Skeletal muscle satellite cell (primary cell): ENCODE results near the gene MTMR6.

Source experiments
- H3K27me3 ChIP-seq: 2 replicates; pipeline ENCODE4 v1.7.0; 2013; ENCODE audit warnings: low read length; ENCODE audit not compliant: control insufficient read depth, insufficient read depth
- H3K36me3 ChIP-seq: 2 replicates; pipeline ENCODE4 v1.7.0; 2013; ENCODE audit warnings: mild to moderate bottlenecking, control low read depth, low read length; ENCODE audit not compliant: insufficient read depth
- H3K4me1 ChIP-seq: 2 replicates; pipeline ENCODE4 v1.7.0; 2013; ENCODE audit warnings: low read length; ENCODE audit not compliant: control insufficient read depth, insufficient read depth
- H3K4me2 ChIP-seq: 2 replicates; pipeline ENCODE4 v1.7.0; 2013; ENCODE audit warnings: mild to moderate bottlenecking, low read length
- H3K4me3 ChIP-seq: 2 replicates; pipeline ENCODE4 v1.7.0; 2013; ENCODE audit warnings: low read length
- H3K9ac ChIP-seq: 2 replicates; pipeline ENCODE4 v1.7.0; 2013; ENCODE audit warnings: mild to moderate bottlenecking, low read depth, low read length, moderate library complexity
- H3K9me3 ChIP-seq: replicated peaks from 2 replicates; pipeline ENCODE4 v1.7.0; 2013; ENCODE audit warnings: mild to moderate bottlenecking, control low read depth, low read length

The MTMR6 gene

DNA sequence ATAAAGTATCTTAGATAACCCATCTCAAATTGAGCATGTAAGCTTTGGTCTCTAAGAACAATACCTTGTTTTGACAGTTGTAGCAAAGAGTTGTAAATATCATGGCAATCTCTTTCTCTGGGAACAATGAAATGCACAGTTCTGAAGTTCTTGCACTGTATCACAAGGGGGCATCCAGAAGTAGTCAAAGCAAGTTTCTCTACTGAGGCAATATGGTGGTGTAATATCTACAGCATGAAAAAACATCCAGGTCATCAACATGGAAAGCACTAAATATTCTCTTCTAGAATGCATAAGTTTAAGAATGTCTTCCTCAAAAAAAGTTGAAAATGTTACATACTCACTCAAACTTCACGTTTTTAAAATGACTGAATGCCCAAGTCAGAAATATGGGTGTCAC, 19.6 kb downstream of the MTMR6 start:
- no peak overlapping the region for H3K4me3 ChIP-seq
- no peaks in the 10 kb centered on the region for H3K27me3 ChIP-seq
- no peak overlapping the region for H3K4me2 ChIP-seq
- H3K9me3 ChIP-seq: no peaks in the 10 kb centered on the region
- peaks cover 48% of the 10 kb centered on the region for H3K36me3 ChIP-seq
- no peak overlapping the region for H3K9ac ChIP-seq
- H3K4me1 ChIP-seq: no peaks in the 10 kb centered on the region

DNA sequence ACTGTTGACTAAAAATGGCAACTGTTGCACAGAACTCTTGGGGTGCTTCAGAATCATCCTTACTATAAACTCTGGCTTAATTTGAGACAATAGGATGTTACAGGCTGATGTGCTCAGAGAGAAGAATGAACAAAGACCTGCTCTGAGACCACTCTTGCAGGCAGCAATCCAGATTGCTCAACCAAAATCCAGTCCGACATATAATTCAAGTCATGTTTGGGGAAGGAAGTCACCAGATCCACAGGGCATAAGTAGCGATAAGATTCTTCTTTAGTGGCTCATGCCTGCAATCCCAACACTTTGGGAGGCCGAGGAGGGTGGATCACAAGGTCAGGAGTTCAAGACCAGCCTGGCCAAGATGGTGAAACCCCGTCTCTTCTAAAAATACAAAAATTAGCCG, 20.6 kb downstream of the MTMR6 start:
- Histone ChIP-seq H3K4me2 (no peak overlapping the region), H3K4me1 (no peaks in the 10 kb centered on the region), H3K27me3 (no peaks in the 10 kb centered on the region), H3K36me3 (peaks cover 48% of the 10 kb centered on the region), H3K9ac (no peak overlapping the region), H3K4me3 (no peak overlapping the region), H3K9me3 (no peaks in the 10 kb centered on the region)

DNA sequence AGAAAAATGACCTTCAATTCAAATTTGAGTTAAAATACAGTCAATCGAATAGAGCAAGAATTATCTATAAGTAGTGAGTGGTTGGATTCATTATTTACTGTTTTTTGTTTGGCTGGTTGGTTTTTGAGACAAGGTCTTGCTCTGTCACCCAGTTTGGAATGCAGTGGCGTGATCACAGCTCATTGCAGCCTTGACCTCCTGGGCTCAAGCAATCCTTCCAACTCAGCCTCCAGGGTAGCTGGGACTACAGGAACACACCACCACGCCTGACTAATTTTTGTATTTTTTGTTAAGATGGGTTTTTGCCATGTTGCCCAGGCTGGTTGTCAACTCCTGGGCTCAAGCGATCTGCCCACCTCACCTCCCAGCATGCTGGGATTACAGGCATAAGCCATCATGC, 25.0 kb downstream of the MTMR6 start:
- Histone ChIP-seq H3K27me3 (no peaks in the 10 kb centered on the region), H3K4me1 (no peaks in the 10 kb centered on the region), H3K9me3 (no peaks in the 10 kb centered on the region), H3K4me2 (no peak overlapping the region), H3K36me3 (peaks cover 58% of the 10 kb centered on the region), H3K4me3 (no peak overlapping the region), H3K9ac (no peak overlapping the region)

DNA sequence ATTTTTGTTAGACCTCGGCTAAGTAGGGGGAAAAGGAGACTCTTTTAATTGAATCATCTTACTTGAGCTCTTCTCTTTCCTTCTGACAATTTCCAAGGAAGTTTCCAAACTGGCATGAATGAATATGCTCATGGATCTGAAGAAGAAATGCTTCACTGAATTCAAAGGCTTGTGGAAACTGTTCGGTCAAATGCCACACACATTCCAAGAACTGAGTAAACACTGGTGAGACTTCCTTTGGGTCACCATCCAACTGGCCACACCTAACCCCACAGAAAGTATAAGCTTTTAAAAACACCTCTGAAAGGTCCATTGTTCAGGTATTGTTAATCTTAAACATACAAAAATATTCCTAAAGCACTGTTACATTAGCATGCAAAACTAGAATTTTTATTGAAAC, 33.6 kb downstream of the MTMR6 start:
- Histone ChIP-seq H3K4me1 (peaks cover 5% of the 10 kb centered on the region), H3K9me3 (no peaks in the 10 kb centered on the region), H3K36me3 (peaks cover 46% of the 10 kb centered on the region), H3K9ac (no peak overlapping the region), H3K27me3 (no peaks in the 10 kb centered on the region), H3K4me3 (no peak overlapping the region), H3K4me2 (no peak overlapping the region)

DNA sequence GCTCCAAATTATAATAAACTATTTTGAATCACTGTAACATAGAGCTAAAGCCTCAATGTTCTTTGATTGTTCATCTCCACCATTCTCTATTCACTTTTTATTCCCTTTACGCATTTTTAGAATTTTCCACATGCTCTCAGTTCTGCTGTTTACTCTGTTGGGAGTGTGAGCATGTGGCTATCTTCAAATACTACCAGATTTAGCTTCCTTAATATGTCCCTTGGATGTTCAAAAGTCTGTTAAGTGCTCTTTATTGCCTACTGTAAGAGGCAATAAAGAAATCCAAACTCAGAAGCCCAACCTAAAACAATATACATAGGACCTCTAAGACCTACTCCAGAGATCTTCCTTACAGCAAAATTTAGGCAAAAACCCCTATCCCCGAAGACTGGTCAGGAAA, 34.5 kb downstream of the MTMR6 start:
- H3K4me3 ChIP-seq: no peak overlapping the region
- no peaks in the 10 kb centered on the region for H3K9me3 ChIP-seq
- no peaks in the 10 kb centered on the region for H3K27me3 ChIP-seq
- H3K9ac ChIP-seq: no peak overlapping the region
- peaks cover 5% of the 10 kb centered on the region for H3K4me1 ChIP-seq
- H3K4me2 ChIP-seq: no peak overlapping the region
- H3K36me3 ChIP-seq: peaks cover 50% of the 10 kb centered on the region

DNA sequence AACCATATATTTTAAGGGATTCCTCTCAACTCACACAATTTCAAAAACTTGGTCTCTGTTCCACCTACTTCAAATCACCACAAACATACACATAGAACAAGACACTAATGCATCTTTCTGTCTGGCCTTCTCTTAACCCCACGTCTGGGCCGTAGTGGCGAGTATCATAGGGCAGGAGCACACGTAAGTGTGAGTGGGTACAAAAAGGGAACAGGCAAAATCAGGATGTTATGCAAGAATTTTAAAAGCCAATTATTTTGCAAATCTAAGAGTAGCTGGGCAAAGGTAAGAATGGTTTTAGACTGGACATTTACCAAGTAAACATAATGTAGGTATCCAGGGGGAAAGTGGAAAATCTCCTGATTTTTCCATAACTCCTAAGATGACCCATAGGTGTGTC, 35.1 kb downstream of the MTMR6 start:
- H3K4me1 ChIP-seq: peaks cover 5% of the 10 kb centered on the region
- no peak overlapping the region for H3K4me3 ChIP-seq
- no peak overlapping the region for H3K4me2 ChIP-seq
- H3K9ac ChIP-seq: no peak overlapping the region
- H3K9me3 ChIP-seq: no peaks in the 10 kb centered on the region
- H3K36me3 ChIP-seq: peaks cover 52% of the 10 kb centered on the region
- no peaks in the 10 kb centered on the region for H3K27me3 ChIP-seq

DNA sequence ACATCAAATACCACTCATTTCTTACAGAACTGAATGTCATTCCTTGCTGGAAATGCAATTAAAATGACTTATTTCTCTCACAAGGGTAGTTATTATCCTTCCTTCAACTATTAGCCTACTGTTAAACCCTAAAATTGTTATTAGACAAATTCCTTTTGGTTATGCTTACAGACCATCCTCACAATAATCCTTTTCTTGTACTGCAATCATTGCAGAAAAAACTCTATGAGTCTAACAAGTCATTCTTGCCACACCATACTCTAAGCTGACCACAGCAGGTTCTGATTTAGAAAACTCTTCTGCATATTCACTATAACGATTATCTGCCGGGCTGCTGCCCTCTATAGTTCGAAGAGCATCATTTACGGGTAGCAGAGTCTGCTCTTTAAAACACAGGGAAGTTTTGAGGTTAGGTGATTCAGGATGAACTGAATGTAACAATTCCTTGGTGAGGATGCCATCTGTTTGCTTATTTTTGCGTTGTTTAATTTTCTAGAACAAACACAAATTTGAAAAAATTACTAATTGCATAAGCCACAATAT, 38.2 kb downstream of the MTMR6 start:
- H3K4me3 ChIP-seq: no peak overlapping the region
- H3K36me3 ChIP-seq: peaks cover 42% of the 10 kb centered on the region
- no peaks in the 10 kb centered on the region for H3K9me3 ChIP-seq

DNA sequence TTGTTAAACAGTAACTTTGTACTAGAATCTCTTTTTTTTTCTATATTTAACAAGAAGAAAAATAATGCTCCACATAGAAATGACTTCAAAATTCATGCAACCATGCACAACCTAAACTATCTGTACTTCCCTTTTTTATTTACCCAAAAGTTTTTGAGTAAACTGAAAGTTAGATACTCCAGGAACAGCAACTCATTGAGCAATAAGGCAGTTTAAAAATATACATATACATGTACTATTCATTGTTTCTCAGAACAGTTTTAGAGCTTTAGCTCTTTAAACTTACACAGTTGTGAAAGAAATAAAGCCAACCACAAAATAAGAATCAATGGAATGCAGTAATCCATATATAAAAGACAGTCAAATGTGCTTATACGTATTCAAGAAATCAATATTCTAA, 39.2 kb downstream of the MTMR6 start:
- Histone ChIP-seq H3K27me3 (no peaks in the 10 kb centered on the region), H3K4me3 (no peak overlapping the region), H3K4me2 (no peak overlapping the region), H3K36me3 (peaks cover 37% of the 10 kb centered on the region), H3K9ac (no peak overlapping the region), H3K9me3 (no peaks in the 10 kb centered on the region), H3K4me1 (no peaks in the 10 kb centered on the region)

More for the DNA sequence above, 38.2 kb downstream of the MTMR6 start:
- Histone ChIP-seq H3K4me1 (peaks cover 5% of the 10 kb centered on the region), H3K27me3 (no peaks in the 10 kb centered on the region), H3K4me2 (no peak overlapping the region), H3K9ac (no peak overlapping the region)

DNA sequence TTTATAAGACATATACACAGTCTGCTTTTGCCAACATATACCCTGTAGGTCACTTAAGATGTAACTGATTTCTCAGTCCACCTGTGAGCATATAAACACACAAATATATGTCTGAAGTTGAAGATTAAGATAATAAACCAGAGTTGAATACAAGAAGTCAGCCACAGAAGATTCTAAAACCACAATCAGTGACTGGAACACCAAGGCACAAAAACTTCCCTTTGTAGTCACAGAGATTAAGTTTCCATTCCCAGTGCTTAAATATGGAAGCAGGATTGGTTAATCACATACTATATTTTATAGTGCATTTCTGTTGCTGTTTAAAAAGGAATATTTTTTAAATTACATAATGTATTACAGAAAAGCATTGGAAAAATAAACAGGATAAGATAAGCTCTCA, 39.9 kb downstream of the MTMR6 start:
- H3K4me1 ChIP-seq: no peaks in the 10 kb centered on the region
- no peak overlapping the region for H3K9ac ChIP-seq
- no peak overlapping the region for H3K4me3 ChIP-seq
- no peaks in the 10 kb centered on the region for H3K9me3 ChIP-seq
- H3K4me2 ChIP-seq: no peak overlapping the region
- H3K36me3 ChIP-seq: peaks cover 33% of the 10 kb centered on the region
- H3K27me3 ChIP-seq: no peaks in the 10 kb centered on the region

DNA sequence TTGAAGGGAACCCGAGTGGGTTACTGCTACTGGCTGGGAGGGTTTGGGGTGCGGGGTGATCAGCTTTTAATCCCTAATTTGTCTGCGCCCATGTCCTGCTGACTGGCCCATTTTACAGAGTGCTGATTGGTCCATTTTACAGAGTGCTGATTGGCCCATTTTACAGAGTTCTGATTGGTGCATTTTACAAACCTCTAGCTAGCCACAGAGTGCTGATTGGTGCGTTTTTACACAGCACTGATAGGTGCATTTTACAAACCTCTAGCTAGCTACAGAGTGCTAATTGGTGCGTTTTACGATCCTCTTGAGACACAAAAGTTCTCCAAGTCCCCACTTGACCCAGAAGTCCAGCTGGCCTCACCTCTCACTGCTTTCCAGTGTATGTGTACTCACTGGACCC, 43.2 kb downstream of the MTMR6 start:
- Histone ChIP-seq H3K36me3 (peaks cover 22% of the 10 kb centered on the region), H3K4me2 (no peak overlapping the region), H3K4me3 (no peak overlapping the region), H3K9ac (no peak overlapping the region), H3K9me3 (no peaks in the 10 kb centered on the region), H3K27me3 (no peaks in the 10 kb centered on the region), H3K4me1 (no peaks in the 10 kb centered on the region)

DNA sequence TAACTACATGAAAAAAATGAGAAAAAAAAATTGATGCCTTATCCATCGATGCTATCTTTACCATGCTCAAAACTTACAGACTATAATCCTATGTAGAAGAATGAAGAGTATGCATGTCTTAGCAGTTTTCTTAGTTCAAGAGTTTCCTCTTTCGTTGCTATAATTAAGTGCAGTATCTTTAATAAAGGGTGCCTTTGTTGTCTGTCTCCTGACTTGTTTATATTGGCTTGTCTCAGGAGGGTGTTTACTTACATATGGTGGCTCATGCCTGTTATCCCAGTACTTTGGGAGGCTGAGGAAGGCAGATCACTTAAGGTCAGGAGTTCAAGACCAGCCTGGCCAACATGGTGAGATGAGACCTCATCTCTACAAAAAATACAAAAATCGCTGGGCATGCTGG, 44.3 kb downstream of the MTMR6 start:
- Histone ChIP-seq H3K9me3 (no peaks in the 10 kb centered on the region), H3K4me2 (no peak overlapping the region), H3K27me3 (no peaks in the 10 kb centered on the region), H3K4me3 (no peak overlapping the region), H3K36me3 (peaks cover 15% of the 10 kb centered on the region), H3K4me1 (no peaks in the 10 kb centered on the region), H3K9ac (no peak overlapping the region)

DNA sequence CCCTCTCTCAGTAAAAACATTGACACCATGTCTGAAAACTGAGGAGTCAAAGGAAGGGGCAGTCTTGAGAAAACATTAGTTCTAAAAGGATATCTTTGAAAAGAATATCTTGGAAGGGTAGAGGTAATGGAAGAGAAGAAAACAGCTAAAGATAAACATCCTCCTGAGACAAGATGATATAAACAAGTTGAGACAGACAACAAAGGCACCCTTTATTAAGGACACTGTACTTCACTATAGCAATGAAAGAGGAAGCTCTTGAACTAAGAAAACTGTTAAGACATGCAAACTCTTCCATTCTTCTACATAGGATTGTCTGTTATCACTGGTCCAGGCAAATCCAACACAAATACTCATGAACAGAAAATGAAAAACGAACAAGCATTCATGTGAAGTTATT, 46.3 kb downstream of the MTMR6 start:
- peaks cover 11% of the 10 kb centered on the region for H3K36me3 ChIP-seq
- no peak overlapping the region for H3K4me2 ChIP-seq
- H3K27me3 ChIP-seq: no peaks in the 10 kb centered on the region
- no peak overlapping the region for H3K4me3 ChIP-seq
- no peaks in the 10 kb centered on the region for H3K4me1 ChIP-seq
- no peaks in the 10 kb centered on the region for H3K9me3 ChIP-seq
- no peak overlapping the region for H3K9ac ChIP-seq
